A549 treated with CORT108297 at 1 μM for 4 hours (cell line): ENCODE results near the gene LMTK3. TPM values are rescaled to one million over a fixed set of nuclear protein-coding genes. Genes with fewer than 3 reads are reported as not detected.

ENCODE experiments used
- total RNA-seq: library from RNA; stranded (reverse); fragments of 200-300 nt; extraction: Qiagen RNA extraction; gene quantifications from 5 replicates; pipeline ENCODE4 v1.2.3, GENCODE V29; 2022

LMTK3 gene
- 2.8 to 5.4 TPM (median 4.8 TPM) in 5 replicates for total RNA-seq

GRCh38 chr19:48511800-48512503 lies at the start of gene LMTK3:
TSS of gene LMTK3 (minus strand) at chr19:48511835. CDS start at chr19:48511576, 259 bp downstream.

GRCh38 chr19:48551437-48552302 lies 40.0 kb upstream of the LMTK3 start, which contains the start of gene SULT2B1:
TSS of gene SULT2B1 (plus strand) at chr19:48552172. CDS start at chr19:48552253, 81 bp downstream.

GRCh38 chr19:48469289-48469881 lies 42.2 kb downstream of the LMTK3 start, which contains the start of gene CYTH2:
TSS of gene CYTH2 (plus strand) at chr19:48469369. CDS start at chr19:48469508, 139 bp downstream.

GRCh38 chr19:48455171-48455907 lies 56.3 kb downstream of the LMTK3 start, which contains the start of gene KCNJ14:
TSS of gene KCNJ14 (plus strand) at chr19:48455574. CDS start at chr19:48461725, 6,151 bp downstream.

GRCh38 chr19:48445606-48446481 lies 65.8 kb downstream of the LMTK3 start, which contains the start of gene GRWD1:
TSS of gene GRWD1 (plus strand) at chr19:48445983. CDS start at chr19:48446006, 23 bp downstream.

Other genes starting within 250 kb of the LMTK3 start
- gene ZNF114, start 241.8 kb downstream of the LMTK3 start, total RNA-seq: 4.7 to 5.4 TPM (median 5.3 TPM) in 5 replicates
- gene EMP3, start 186.3 kb downstream of the LMTK3 start, total RNA-seq: 465 to 500 TPM (median 480 TPM) in 5 replicates
- 3.2 to 5.1 TPM (median 4.5 TPM) in 5 replicates for gene TMEM143, start 147.9 kb downstream of the LMTK3 start, total RNA-seq
- 2.5 to 3.7 TPM (median 3.2 TPM) in 5 replicates for gene SYNGR4, start 147.5 kb downstream of the LMTK3 start, total RNA-seq
- 385 to 442 TPM (median 423 TPM) in 5 replicates for gene KDELR1, start 120.3 kb downstream of the LMTK3 start, total RNA-seq
- 6.3 to 11.3 TPM (median 10.6 TPM) in 5 replicates for gene GRIN2D, start 118.2 kb downstream of the LMTK3 start, total RNA-seq
- gene GRWD1, start 65.9 kb downstream of the LMTK3 start, total RNA-seq: 111 to 130 TPM (median 123 TPM) in 5 replicates
- gene KCNJ14, start 56.3 kb downstream of the LMTK3 start, total RNA-seq: 1.0 to 2.1 TPM (median 1.2 TPM) in 5 replicates
- 54.4 to 67.4 TPM (median 61.8 TPM) in 5 replicates for gene CYTH2, start 42.5 kb downstream of the LMTK3 start, total RNA-seq
- 12.8 to 18.0 TPM (median 16.4 TPM) in 5 replicates for gene SULT2B1, start 40.3 kb upstream of the LMTK3 start, total RNA-seq
- 0.20 TPM in 1 of 5 replicates, not detected in the others for gene SPACA4, start 94.9 kb upstream of the LMTK3 start, total RNA-seq
- 0.07 to 0.35 TPM (median 0.25 TPM) in 4 of 5 replicates, not detected in the other for gene FAM83E, start 103.2 kb upstream of the LMTK3 start, total RNA-seq
- 3,152 to 3,709 TPM (median 3,369 TPM) in 5 replicates for gene RPL18, start 107.3 kb upstream of the LMTK3 start, total RNA-seq
- 11.7 to 18.9 TPM (median 16.8 TPM) in 5 replicates for gene SPHK2, start 107.7 kb upstream of the LMTK3 start, total RNA-seq
- gene DBP, start 125.5 kb upstream of the LMTK3 start, total RNA-seq: 1.8 to 2.8 TPM (median 2.6 TPM) in 5 replicates
- 9.4 to 11.1 TPM (median 11.0 TPM) in 5 replicates for gene CA11, start 134.4 kb upstream of the LMTK3 start, total RNA-seq
- 0.17 to 0.30 TPM (median 0.28 TPM) in 4 of 5 replicates, not detected in the other for gene NTN5, start 161.2 kb upstream of the LMTK3 start, total RNA-seq
- gene FUT2, start 184.1 kb upstream of the LMTK3 start, total RNA-seq: not detected in 5 replicates
- gene MAMSTR, start 207.9 kb upstream of the LMTK3 start, total RNA-seq: 0.47 to 0.76 TPM (median 0.61 TPM) in 5 replicates
- gene RASIP1, start 228.8 kb upstream of the LMTK3 start, total RNA-seq: 0.32 to 0.65 TPM (median 0.57 TPM) in 5 replicates
- gene IZUMO1, start 235.1 kb upstream of the LMTK3 start, total RNA-seq: not detected in 5 replicates
- 0.05 to 0.14 TPM (median 0.06 TPM) in 5 replicates for gene FUT1, start 240.8 kb upstream of the LMTK3 start, total RNA-seq
- gene FGF21, start 243.7 kb upstream of the LMTK3 start, total RNA-seq: not detected in 5 replicates